Astrocyte of the spinal cord (primary cell): ENCODE data around the gene IL33.

Experiments used
- DNase-seq: peaks from one replicate; pipeline ENCODE4 v3.0.0; 2011; ENCODE audit warnings: low read depth, low spot score
- H3K4me3 ChIP-seq: 2 replicates; pipeline ENCODE4 v1.5.1; 2011; ENCODE audit warnings: low read depth, mild to moderate bottlenecking, low read length, moderate library complexity
- in situ Hi-C: cut with HindIII; loops from 2 replicates; pipeline ENCODE4 v1.10.0; 2017; ENCODE audit warnings: low sequenced_read_pairs
- TF ChIP-seq, protein P1 (sequence below): IDR thresholded peaks from 2 replicates; pipeline ENCODE4 v1.5.1; 2012; ENCODE audit warnings: low read depth, mild to moderate bottlenecking, low read length, inconsistent platforms

IL33 gene

GRCh38 chr9:6230037-6230780 is 14.6 kb downstream of the IL33 start:
- in situ Hi-C loops = no loop called here
- no peak for DNase-seq
- no peak overlapping the region for H3K4me3 ChIP-seq
- TF ChIP-seq, protein P1, sequence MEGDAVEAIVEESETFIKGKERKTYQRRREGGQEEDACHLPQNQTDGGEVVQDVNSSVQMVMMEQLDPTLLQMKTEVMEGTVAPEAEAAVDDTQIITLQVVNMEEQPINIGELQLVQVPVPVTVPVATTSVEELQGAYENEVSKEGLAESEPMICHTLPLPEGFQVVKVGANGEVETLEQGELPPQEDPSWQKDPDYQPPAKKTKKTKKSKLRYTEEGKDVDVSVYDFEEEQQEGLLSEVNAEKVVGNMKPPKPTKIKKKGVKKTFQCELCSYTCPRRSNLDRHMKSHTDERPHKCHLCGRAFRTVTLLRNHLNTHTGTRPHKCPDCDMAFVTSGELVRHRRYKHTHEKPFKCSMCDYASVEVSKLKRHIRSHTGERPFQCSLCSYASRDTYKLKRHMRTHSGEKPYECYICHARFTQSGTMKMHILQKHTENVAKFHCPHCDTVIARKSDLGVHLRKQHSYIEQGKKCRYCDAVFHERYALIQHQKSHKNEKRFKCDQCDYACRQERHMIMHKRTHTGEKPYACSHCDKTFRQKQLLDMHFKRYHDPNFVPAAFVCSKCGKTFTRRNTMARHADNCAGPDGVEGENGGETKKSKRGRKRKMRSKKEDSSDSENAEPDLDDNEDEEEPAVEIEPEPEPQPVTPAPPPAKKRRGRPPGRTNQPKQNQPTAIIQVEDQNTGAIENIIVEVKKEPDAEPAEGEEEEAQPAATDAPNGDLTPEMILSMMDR = no peak

DNA sequence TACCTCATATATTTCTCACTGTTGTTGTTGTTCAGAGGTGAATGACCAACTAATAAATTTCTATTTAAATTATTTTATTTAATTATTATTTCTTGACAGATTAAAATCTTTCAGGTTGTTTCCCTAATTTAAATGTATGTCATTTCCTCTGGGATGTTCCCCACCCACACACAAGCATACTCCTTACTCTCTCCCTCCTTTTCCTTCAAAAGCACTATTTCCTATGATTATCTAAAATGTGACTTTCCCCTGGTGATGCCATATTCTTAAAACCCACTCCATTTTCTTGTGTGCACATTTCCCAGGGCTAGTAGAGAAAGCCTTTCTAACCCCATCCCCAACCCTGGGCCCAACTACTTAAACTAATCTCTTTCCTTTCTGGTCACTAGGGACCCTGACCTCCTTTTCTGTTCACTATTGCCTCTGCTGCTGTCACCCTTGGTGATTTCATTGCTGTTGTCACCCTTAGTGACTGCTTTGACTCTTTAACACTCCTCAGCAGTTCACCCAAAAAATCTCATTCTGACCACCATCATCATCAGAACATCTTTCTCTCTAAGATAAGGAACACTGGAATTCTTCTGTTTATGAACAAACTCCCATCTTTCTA is 16.8 kb downstream of the IL33 start:
- H3K4me3 ChIP-seq = no peak overlapping the region
- no peak for DNase-seq
- TF ChIP-seq, protein P1 = no peak
- in situ Hi-C loops = no loop called here

GRCh38 chr9:6234014-6234413 is 18.4 kb downstream of the IL33 start:
- in situ Hi-C loops = no loop called here
- TF ChIP-seq, protein P1 = no peak
- no peak overlapping the region for H3K4me3 ChIP-seq
- DNase-seq = no peak

DNA sequence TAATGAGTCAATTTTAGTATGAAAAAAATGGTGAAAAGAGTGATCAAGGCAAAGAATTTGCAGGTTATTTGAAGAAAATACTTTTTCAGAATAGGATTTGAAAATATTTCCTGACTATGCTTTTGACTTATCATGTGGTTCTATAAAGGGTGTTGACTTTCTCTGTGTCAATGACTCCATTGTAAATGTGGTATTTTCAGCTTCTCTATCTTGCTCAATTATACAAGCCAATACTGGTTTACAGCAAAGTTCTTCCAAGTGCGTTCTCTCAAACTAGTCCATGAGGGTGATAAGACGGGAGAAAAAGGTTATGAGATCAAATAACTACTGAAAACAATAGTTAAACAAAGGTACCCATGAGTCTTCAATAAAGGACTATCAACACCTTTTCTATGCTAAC is 21.7 kb downstream of the IL33 start:
- in situ Hi-C loops = no loop called here
- TF ChIP-seq, protein P1 = no peak
- DNase-seq = no peak
- H3K4me3 ChIP-seq = no peak overlapping the region

DNA sequence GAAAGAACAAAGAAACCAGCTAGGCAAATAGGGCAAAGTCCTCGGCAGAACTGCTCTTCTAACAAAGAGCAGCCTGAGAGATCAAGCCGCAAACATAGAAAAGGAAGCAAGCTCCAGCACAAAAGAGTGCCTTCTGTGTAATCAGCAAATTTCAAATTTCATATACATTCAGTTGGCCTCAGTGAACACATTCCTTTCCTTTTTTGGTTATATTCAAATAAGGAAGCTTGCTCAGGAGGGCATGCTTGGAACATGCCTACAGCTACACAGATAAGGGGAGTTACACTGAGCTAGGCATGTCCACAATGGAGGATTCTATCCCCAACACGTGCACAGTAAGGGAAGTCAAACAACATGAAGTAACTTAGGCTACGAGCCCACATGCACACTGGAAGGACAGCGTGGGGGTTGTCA is 23.4 kb downstream of the IL33 start:
- TF ChIP-seq, protein P1 = no peak
- no peak overlapping the region for H3K4me3 ChIP-seq
- DNase-seq = no peak
- in situ Hi-C loops = no loop called here

DNA sequence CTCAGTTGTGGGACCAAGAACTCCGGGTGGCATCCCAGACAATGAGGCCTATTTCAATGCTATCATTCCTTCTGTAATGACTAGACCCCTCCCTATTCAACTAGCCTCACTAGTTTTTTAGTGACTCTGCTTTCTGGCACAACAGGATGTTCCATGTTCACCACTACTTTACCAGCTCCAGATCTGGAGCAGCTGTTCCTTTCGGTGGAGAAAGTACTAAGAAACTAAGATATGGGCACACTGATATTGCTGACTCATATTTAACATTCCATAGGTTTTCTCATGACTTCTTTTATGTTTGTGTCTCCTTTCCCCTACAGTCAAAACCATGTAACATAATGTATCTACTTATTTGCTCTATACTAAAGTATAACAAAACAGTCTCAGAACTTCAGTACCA is 24.1 kb downstream of the IL33 start:
- H3K4me3 ChIP-seq = no peak overlapping the region
- TF ChIP-seq, protein P1 = no peak
- no peak for DNase-seq
- in situ Hi-C loops = no loop called here
